GM19463 (cell line): ENCODE results near the gene TMOD3.
"Not testable (repeated sequence)": the region's sequence is repeated elsewhere in the genome, so short reads cannot be mapped to it uniquely, and the experiment has no call there.

Source experiments
- ATAC-seq: cut with Tn5 transposase; IDR thresholded peaks from one replicate; pipeline ENCODE4 v1.9.1; 2021; ENCODE audit warnings: mild to moderate bottlenecking, moderate library complexity; ENCODE audit not compliant: unreplicated experiment

TMOD3 gene

DNA sequence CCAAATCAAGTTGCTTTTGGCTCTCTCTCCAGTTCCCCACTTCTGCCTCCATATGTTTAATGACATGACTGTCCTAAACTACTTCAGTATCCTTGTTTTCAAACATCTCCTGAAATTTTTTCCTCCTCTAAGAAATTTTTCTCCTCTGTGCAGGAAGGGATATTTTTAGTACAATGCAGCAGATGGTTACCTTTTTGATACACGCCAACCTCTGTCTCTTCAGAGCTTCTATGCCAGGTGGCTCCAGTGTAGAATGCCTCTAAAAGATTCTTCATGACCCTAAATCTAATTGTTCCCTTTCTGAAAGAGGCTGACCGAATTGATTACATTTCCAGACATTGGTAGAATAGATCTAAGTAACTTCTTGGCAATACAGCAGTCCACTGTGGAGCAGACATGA is 33.7 kb downstream of the TMOD3 start:
- no peak for ATAC-seq

DNA sequence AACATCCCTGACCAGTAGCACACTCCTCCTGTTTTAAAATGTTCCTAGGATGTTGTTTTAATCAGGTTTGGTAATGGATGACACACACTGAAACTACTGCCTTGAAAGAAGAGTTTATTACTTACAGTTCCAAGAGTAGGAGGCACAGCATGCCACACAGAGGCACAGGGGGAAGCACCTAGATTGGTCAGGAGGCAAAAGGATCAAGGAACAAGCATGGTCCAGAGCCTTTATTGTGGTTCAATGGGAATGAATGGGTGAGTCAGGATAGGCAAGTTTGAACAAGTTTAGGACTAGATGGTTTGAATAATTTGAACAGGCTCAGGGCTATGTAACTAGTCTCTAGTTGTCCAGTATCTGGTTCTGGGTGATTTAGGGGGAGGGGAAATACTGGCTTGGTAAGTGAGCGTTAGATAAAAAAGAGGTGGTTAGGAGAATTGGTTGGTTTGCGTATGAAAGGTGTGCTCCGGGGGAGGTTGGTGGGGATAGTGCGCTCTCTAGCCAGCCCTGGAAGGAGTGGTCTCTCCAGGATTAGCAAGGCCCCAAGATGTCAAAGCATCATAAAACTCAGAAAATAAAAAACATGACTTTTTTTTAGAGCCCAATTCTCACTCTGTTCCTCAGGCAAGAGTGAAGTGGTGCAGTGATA is 35.1 kb downstream of the TMOD3 start:
- ATAC-seq = no peak

DNA sequence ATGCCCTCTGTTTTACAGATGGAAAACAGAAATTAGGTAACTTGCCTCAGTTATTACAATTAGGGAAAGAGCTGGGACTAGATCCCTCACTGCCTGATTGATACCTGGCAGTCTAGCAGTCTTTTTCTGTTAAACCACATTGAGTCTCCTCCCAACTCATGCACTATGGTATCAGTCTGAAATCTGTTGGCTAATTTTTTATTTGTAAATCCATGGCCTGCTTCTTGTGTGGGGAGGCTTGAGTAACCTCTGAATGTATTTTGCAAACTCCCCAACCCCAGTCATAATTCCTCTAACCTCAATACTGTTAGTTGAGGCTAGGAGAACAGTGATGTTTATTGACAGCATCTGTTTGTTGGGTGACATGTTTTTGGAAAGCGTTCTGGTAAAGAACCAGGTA is 35.9 kb downstream of the TMOD3 start:
- ATAC-seq = no peak

DNA sequence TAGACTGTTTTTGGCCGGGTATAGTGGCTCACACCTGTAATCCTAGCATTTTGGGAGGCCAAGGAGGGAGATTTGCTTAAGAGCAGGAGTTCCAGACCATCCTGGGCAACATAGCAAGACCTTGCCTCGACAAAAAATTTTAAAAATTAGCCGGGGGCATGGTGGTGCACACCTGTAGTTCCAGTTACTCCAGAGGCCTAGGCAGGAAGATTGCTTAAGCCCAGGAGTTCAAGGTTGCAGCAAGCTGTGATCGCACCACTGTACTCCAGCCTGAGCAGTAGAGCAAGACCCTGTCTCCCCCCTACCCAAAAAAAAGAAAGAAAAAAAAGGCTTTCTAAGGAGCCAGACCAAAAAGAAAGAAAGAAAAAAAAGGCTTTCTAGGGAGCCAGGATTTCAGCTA is 36.7 kb downstream of the TMOD3 start:
- ATAC-seq = no peak

DNA sequence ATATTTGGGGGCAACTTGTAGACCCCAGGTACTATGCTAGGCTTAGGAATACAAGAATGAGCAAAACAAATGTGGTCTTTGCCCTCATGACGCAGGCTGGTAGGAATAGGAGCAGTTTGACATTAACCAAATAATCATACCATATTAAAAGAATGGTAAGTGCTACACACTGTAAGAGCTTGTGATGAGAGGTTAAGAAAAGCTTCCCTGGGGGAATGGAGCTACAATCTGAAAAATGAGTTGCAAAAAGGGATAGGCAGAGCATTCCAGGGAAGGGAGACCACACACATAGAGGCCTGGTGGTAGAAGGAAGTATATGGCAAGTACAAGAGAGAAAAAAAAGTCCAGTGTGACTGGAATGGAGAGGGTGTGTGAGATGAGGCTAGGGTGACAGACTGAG is 37.3 kb downstream of the TMOD3 start:
- ATAC-seq = no peak

DNA sequence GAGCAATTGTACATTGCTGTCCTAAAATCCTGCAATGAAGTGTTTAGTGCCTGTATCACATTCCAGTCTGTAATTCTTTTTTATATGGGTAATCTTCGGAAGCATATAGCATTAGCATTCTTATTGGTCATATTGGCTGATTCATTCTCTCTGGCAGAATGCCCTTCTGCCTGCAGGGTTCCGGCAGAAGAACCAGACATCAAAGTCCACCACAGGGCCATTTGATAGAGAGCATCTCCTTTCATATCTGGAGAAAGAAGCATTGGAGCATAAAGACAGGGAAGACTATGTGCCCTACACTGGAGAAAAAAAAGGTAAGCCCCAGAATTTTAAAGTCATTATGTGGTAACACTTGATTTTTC is 39.6 kb downstream of the TMOD3 start:
- ATAC-seq = no peak

DNA sequence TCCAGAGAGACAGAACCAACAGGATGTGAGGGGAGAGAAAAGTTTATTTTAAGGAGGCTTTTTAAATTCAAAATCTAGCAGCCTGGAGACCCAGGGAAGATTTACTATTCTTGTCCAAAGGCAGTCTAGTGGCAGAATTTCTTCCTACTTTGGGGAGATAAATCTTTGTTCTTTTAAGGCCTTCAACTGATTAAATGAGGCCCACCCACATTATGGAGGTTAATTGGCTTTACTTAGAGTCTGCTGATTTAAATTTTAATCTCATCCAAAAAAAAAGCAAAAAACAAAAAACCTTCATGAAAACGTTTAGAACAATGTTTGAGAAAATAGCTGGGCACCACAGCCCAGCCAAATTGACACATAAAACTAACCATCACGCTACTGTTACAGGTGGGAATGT is 41.3 kb downstream of the TMOD3 start:
- no peak for ATAC-seq

DNA sequence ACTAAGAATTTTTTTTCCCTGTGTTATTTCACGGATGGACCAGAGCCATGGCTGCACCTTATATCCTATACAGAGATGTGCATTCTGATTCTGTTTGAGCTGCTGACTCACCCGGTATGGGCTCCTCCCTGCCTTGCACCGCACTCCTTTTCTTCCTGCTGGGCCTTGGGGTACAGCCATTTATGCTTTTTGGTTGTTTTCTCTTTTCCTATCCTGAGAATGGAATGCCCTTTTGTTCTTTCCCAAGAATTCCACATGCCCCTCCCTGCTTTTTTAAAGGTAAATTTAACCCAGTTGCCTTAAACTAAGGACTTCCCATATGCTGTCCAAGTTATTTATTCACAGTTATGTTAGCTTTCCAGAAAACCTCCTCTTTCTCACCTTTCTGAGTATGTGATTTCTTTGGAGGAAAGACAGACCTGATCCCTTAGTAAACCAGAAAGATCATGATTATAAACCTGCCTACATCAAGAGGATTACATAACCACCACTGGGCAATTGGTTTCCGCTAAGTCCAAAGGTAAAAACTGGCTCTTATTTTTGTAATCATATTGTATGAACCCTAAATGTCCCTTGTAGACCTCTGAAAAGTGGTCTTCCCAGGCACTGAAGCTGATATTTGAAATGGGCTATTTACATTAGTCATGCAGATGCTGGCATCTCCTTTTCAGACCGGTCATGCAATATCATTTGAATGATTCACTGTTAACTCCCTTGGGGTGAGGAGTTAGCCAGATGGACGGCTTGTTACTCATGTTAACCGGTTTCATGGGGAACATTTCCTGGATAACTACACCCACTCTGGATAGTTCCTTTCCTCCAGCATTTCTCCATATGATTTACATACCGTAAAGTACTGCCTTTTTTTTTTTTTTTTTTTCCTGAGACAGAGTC is 45.5 kb downstream of the TMOD3 start:
- ATAC-seq = no peak

DNA sequence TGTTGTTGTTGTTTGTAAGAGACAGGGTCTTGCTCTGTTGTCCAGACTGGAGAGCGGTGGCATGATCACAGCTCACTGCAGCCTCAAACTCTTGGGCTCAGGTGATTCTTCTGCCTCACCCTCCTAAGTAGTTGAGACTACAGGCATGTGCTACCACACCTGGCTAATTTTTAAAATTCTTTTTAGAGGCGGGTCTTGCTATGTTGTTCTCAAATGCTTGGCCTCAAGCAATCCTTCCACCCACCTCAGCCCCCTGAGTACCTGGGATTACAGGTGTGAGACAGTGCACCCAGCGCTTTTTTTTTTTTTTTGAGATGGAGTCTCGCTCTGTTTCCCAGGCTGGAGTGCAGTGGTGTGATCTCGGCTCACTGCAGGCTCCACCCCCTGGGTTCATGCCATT is 46.7 kb downstream of the TMOD3 start:
- no peak for ATAC-seq

DNA sequence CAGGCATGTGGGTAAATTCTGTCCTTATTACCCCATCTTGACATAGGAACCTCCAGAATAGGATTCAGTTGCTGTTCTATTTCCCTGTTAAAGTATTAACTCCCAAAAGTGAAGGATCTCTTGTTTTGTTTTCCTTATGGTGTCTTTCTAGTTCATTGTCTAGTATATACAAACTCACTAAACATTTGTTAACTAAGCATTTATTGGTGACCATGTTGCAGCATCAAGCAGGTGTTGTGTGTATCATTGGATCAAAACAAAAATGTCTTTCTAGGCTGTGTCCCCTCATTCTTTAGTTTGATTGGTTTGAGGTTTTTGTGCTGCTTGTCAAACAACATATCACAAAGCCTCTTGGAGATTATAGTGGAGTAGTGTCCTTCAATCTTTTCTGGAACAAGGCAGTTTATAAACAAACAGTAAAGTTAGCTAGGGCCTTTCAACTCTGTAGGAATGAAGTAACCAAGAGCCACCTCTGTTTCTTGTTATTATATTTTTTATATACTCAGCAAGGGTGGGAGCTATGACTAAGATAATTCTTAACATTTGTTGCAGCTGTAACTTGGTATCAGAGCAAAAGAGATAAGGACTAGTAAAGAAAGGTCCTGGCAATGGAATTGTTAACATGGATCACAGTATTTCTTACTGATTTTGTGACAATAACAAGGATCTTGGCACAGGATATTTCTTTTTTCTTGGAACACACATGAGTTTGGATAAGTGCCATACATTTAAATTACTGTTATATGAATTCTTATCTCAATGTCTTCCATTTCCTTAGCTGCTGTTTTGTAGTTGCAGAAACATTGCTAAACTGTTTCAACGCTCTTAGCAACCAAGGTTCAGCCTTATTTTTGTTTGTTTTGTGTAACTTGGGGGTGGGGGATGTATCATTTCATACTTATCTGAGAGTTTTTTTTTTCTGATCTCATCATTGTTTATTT is 49.3 kb downstream of the TMOD3 start:
- ATAC-seq = no peak

DNA sequence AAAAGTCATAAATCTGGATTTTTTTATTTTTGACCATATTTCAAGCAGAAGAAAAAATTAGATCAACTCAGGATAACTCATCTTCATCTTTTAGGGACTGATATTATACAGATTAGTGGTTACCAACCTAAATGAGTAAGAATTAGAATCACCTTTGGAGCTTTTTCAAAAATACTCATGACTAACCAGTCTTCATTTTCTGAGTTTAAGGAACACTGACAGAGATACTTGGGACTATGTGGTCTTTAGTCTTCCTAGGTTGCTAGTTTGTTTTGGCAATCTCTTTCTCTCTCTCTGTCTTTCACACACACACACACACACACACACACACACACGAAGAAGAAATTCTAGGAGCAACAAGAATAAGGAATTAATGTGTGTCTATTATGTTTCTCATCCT is 50.1 kb downstream of the TMOD3 start:
- no peak for ATAC-seq

DNA sequence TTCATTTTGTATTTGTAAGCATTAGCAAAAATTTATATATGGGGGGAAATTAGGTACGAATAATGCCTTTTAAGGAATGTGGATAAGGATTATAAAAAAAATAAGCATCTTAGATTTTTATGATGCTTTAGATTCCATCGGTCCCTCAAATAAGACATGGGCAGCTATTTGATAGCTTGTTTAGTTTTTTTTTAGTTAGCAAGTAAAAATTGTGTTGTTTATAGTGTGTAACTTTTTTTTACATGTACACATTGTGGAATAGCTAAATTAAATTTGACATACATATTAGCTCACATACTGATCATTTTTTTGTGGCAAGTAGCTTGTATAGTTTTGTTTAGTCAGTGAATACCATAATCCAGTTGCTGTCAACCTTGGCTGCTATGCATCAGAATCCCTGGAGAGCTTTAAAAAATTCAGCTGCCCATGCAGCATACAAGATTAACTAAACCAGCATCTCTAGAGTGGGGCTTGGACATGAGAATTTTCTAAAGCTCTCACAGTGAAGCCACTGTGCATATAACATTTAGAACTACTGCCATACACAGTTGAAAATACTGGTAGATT is 53.9 kb downstream of the TMOD3 start:
- ATAC-seq = no peak

DNA sequence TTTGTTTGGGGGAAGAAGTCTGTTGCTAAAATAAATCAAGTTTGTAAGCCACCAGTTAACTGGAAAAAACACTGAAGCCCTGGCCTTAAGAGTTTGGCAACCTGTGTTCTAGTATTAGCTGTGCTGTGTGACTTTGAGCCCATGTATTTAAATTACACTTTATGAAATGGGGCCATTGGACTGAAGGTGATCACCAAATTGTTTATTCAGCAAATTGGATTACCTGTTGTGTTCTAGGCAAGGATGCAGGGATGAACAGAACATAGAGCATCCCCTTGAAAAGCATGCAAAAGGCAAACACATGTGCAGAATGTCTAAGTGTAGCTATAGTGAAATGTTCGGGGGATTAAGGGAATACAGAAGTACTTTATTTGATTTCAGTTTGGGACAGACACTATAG is 54.6 kb downstream of the TMOD3 start:
- no peak for ATAC-seq

DNA sequence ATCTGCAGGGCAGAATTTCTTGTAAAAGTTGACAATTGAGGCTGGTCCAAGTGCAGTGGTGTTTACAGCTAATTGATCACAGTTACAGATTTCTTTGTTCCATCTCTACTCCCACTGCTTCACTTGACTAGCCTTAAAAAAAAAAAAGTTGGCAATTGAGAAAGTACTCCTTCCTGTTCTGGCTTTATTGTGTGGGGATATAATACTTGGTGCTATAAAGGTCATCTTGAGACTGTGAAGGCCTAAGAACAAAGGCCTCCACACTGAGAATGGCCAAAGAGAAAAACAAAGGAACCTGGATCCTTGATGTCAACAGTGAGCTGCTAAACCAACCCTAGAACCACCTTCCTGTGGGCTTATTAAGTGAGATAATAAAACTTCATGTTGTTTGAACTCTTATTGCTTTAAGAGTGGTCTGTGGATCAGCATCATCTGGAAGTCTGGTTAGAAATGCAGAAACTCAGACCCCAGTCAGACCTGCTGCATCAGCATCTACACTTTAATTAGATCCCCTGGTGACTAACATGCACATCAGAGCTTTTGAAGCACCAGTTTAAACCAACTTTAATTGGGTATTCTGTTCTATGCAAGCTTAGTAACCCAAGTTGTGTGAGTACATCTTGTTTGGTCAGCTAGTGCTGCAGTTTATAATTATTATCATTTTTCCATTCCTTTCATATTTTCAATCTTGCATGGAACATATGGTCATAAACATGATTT is 55.2 kb downstream of the TMOD3 start:
- ATAC-seq = no peak

DNA sequence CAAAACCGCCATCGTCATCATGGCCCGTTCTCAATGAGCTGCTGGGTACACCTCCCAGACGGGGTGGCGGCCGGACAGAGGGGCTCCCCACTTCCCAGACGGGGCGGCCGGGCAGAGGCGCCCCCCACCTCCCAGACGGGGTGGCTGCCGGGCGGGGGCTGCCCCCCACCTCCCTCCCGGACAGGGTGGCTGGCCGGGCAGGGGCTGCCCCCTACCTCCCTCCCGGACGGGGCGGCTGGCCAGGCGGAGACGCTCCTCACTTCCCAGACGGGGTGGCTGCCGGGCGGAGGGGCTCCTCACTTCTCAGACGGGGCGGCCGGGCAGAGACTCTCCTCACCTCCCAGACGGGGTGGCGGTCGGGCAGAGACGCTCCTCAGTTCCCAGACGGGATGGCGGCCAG is 56.3 kb downstream of the TMOD3 start:
- not testable (repeated sequence) for ATAC-seq

DNA sequence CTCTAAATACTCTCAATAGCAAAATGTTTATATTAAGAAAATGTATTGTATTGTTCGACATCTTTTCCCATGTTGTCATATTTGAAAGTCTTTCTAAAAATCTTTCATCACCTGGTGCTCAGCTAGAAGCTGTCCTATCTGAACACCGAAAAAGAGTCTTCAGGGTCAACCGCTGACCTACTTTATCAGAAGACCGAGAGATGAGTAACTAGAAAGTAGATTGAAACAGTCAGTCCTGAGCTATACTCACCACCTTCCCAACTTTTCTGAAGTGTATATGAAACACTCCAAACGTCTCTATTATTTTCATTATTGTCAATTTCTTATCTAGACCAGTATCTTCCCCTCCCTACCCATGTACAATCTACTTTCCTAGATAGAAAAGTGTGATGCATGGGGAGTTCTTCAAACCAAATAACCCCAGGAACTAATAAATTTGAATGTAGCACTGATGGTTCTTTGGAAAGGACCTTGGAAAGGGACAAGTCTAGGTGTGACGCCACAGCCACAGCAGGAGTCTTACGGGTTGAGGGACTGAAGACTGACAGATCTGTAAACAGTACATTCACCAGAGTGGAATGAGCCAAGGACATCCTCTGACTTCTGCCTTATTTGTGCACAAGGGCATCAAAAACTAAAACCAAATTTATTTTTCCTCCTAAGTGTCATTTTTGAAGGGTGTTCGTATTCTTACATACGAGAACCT is 58.6 kb downstream of the TMOD3 start:
- ATAC-seq = no peak

DNA sequence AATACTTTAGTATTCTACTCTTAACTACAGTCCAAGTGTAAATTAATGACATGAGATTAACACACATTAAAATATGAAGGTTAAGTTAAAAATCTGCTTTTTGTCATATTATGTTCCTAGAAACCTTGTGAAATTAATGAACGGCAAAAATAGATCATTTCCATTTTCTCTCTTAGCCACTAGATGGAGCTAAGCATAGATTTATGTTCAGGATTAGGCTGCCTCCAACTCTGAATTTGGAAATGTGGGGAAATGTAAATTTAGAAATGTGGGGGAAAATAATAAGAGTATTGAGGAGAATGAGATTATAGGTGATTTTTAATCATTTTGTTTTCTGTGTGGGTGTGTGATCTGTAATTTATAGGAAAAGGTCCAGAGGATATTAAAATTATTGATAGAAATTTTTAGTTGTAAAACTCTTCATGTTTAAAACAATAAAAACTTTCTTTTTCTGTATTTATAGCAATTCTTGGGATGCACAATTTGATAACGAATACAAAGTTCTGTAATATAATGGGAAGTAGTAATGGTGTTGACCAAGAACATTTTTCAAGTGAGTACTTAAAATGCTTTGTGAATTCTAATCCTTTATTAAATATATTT is 59.2 kb downstream of the TMOD3 start:
- no peak for ATAC-seq

DNA sequence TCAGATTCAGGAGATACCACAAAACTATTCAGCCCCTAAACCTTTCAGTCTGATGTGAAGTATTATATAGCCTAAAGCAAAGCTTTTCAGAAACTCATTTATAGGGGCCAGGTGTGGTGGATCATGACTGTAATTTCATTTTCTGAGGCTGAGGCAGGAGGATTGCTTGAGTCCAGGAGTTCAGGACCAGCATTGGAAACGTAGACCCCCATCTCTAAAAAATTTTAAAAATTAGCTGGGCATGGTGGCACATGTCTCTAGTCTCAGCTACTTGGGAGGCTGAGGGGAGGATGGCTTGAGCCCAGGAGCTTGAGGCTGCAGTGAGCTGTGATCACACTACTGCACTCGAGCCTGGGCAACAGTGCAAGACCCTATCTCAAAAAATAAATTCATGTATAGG is 60.0 kb downstream of the TMOD3 start:
- ATAC-seq = no peak

DNA sequence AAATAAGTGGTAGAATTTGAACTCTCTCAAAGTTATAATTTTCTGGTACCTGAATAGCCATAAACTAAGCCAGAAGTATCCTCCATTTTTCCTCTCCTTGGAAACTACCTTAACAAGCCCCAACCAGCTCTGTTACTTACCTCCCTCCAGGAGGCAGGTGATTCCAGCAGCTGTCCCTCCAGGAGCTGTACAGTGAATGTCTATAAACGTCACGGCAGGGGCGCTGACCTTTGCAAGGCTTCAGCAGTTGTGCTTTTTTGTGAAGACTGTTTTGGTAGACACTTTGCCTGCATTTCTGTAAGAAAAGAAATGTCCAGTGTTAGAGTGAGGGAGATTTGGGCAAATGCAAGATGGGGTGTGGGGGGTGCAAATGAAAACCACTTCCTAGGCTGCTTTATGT is 75.0 kb downstream of the TMOD3 start:
- ATAC-seq = no peak

DNA sequence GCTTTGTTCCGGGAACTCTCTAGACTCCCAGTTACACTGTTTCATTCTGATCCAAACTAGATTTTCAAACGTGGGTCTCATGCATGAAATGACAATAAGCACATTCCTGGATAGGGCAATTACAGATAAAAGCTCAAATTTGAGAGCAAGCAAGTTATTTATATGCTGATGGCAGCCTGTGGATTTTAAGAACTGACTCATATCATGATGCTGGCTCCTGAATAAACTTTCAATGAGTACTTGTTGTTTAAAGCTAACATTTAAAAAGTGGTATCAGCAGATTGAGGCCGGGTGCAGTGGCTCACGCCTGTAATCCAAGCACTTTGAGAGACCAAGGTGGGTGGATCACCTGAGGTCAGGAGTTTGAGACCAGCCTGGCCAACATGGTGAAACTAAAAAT is 75.5 kb downstream of the TMOD3 start:
- no peak for ATAC-seq
